Tibial nerve (tissue), 4 donors: ENCODE results near the gene ZBTB20. TPM values are rescaled to one million over a fixed set of nuclear protein-coding genes. Genes with fewer than 3 reads are reported as not detected.

Experiments
- DNase-seq, 2 donors: peaks; one replicate each; pipeline ENCODE4 v3.0.0-alpha.2; 2019; ENCODE audit warnings: low spot score in 2 of 2
- H3K27ac ChIP-seq, 4 donors: fragments of 200-600 bp; sonication (generic) in 3 of 4; one replicate each; pipeline ENCODE4 v1.5.1; 2017 to 2019; ENCODE audit warnings: mild to moderate bottlenecking in 1 of 4
- H3K27me3 ChIP-seq, 2 donors: fragments of 200-600 bp; sonication (generic) in 1 of 2; one replicate each; pipeline versions ENCODE4 v1.5.1 to v1.6.0; 2017 to 2019
- H3K36me3 ChIP-seq, 3 donors: fragments of 200-600 bp; sonication (generic); one replicate each; pipeline ENCODE4 v1.5.1; 2018 to 2019
- H3K4me1 ChIP-seq, 4 donors: fragments of 200-600 bp; sonication (generic) in 3 of 4; one replicate each; pipeline ENCODE4 v1.5.1; 2017 to 2019
- H3K4me3 ChIP-seq, 4 donors: fragments of 200-600 bp; sonication (generic) in 3 of 4; one replicate each; pipeline ENCODE4 v1.5.1; 2017 to 2019; ENCODE audit warnings: mild to moderate bottlenecking in 1 of 4, moderate library complexity in 1 of 4
- H3K9me3 ChIP-seq, 4 donors: fragments of 200-600 bp; sonication (generic) in 3 of 4; one replicate each; pipeline ENCODE4 v1.5.1; 2017 to 2019
- EP300 ChIP-seq, 2 donors: sonication (generic); formaldehyde crosslinking; IDR thresholded peaks; one replicate each; pipeline ENCODE4 v1.6.1; 2017; ENCODE audit warnings: antibody characterized with exemption in 2 of 2, mild to moderate bottlenecking in 1 of 2
- POLR2A ChIP-seq, 2 donors: fragments of 450-650 bp; IDR thresholded peaks; one replicate each; pipeline ENCODE4 v1.6.1; 2017; ENCODE audit warnings: antibody characterized with exemption in 2 of 2, mild to moderate bottlenecking in 2 of 2, moderate library complexity in 2 of 2
- WGBS, 2 donors: methylation state at CpG; one replicate each; pipeline ENCODE4 v1.1.5; 2018; 5-methylcytosine and 5-hydroxymethylcytosine counted together
- total RNA-seq, 4 donors: library from RNA; depleted of rRNA; stranded (reverse); fragments of >200 nt; gene quantifications; one replicate each; pipeline ENCODE4 v1.1.0, GENCODE V29; 2016
- TF ChIP-seq, protein P1 (sequence below), 5 experiments: fragments of 200-600 bp in 3 of 5; fragments of 450-650 bp in 2 of 5; sonication (generic) in 3 of 5; IDR thresholded peaks; one replicate each; pipeline ENCODE4 v1.5.1; 2016 to 2019; ENCODE audit warnings: antibody characterized with exemption in 5 of 5, mild to moderate bottlenecking in 3 of 5, moderate library complexity in 2 of 5

ZBTB20 gene
- total RNA-seq, 4 donors from 2014 or later = 63.3 to 127 (median 102) TPM

DNA sequence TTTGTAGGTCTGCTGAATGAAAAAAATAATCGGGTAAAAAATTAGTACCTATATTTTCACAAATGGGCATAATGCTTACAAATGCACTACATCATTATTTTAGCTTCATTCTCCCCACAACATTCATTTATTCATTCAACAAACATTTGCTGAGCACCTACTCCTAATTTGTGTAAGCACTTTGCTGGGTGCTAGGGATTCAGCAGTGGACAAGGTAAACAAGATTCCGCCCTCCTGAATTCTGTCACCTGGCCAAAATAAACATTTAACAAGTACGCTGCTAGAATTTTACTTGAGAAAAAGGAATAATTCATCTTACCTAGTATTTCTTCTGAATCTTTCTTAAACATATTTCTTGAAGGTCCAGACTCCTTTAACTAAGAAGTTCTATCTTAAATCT lies 781.2 kb downstream of the ZBTB20 start:
- Histone ChIP-seq H3K4me3 (no peak overlapping the region), H3K4me1 (peaks cover 0 to 42% (median 14%) of the 10 kb centered on the region in 4 donors), H3K36me3 (no peaks in the 10 kb centered on the region), H3K9me3 (no peaks in the 10 kb centered on the region), H3K27ac (peak overlapping the region in 1 of 4 donors; percentile 78), H3K27me3 (no peaks in the 10 kb centered on the region)
- TF ChIP-seq EP300 (IDR thresholded peaks at IDR 0.05) = no peak
- TF ChIP-seq, protein P1, sequence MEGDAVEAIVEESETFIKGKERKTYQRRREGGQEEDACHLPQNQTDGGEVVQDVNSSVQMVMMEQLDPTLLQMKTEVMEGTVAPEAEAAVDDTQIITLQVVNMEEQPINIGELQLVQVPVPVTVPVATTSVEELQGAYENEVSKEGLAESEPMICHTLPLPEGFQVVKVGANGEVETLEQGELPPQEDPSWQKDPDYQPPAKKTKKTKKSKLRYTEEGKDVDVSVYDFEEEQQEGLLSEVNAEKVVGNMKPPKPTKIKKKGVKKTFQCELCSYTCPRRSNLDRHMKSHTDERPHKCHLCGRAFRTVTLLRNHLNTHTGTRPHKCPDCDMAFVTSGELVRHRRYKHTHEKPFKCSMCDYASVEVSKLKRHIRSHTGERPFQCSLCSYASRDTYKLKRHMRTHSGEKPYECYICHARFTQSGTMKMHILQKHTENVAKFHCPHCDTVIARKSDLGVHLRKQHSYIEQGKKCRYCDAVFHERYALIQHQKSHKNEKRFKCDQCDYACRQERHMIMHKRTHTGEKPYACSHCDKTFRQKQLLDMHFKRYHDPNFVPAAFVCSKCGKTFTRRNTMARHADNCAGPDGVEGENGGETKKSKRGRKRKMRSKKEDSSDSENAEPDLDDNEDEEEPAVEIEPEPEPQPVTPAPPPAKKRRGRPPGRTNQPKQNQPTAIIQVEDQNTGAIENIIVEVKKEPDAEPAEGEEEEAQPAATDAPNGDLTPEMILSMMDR (IDR thresholded peaks at IDR 0.05) = no peak
- no peak for TF ChIP-seq POLR2A (IDR thresholded peaks at IDR 0.05)
- 73 to 76% methylated on average over 3 of the region's 3 CpGs for WGBS, 2 donors
- DNase-seq = no peak

DNA sequence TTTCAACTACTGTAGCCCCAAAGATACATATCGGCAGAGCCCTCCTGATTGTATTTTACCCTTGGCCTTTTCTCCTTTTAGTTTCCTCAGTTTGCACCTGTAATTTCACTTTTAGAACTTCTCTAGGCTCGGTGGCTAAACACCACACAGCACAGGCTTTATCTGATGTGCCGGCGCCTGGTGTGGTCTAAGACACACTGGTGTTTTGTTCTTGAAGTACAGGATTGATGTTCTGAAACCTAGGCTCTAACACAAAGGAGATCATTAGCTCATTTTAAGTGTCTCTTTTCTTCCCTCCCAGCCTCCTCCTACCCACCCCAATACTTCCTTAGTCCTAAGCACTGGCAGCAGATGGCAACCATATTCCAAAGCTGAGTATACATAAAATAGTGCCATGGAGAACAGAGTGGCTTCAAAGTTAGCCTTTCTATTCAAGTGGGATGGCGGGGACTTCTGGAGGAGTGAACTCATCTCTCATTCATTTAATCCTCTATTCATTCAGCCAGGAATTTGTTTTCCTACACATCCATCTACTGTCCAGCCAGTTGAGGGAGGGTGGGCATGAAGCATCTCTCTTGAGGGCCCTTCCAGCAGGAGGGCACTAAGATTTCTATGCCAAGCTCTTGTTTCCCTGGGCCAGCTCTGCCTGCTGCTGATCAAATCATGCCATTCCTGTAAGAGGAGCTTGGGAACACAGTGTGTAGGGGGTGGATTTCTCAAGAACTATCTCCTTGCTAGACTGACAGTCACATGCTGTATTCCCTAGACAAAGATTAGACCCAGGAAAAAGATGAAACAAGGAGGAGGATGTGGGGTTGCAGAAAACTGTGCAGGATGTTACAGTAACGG lies 782.1 kb downstream of the ZBTB20 start:
- H3K27ac ChIP-seq = peak overlapping the region in 2 of 4 donors; percentile 68 to 78
- H3K36me3 ChIP-seq = no peaks in the 10 kb centered on the region
- no peak overlapping the region for H3K4me3 ChIP-seq
- no peak for DNase-seq
- 60 to 61% methylated on average over 6 of the region's 6 CpGs for WGBS, 2 donors
- H3K9me3 ChIP-seq = no peaks in the 10 kb centered on the region
- peak in 1 of 2 donors; percentile 9 for TF ChIP-seq EP300 (IDR thresholded peaks at IDR 0.05)
- TF ChIP-seq POLR2A (IDR thresholded peaks at IDR 0.05) = no peak
- no peaks in the 10 kb centered on the region for H3K27me3 ChIP-seq
- H3K4me1 ChIP-seq = peaks cover 0 to 42% (median 14%) of the 10 kb centered on the region in 4 donors

DNA sequence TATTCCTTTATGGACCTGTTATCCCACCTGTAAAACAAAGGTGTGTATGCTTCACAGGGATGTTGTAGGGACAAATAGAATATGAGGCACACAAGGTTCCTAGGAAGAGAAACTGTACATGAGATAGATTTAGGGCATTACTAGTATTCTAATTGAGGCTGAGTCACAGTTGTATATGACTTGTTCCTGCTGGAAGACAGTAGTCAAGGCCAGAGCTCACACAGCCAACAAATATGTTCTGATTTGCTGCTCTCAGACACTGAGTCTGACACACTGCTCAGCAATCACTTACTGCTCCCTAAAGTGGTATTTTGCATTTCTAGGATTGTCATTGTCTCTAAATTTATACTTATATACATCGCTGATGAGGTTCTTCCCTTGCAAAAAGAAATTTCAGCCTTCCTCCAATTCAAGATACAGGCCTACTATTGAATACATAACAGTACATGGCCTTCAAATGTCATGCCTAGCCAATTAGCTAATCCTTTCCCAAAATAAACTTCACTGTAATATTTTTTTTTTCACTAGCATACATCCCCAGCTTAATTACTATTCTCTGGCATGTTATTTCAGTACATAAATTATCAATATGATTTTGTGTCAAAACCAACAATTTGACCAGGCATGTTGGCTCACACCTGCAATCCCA lies 783.4 kb downstream of the ZBTB20 start:
- H3K27me3 ChIP-seq = no peaks in the 10 kb centered on the region
- WGBS, 2 donors = 55 to 60% methylated on average over 1 of the region's 1 CpG
- peak overlapping the region; percentile 14 to 78 (median 42) for H3K27ac ChIP-seq
- no peak overlapping the region for H3K4me3 ChIP-seq
- no peaks in the 10 kb centered on the region for H3K9me3 ChIP-seq
- DNase-seq = no peak
- TF ChIP-seq, protein P1 (IDR thresholded peaks at IDR 0.05) = no peak
- no peak for TF ChIP-seq POLR2A (IDR thresholded peaks at IDR 0.05)
- no peak for TF ChIP-seq EP300 (IDR thresholded peaks at IDR 0.05)
- no peaks in the 10 kb centered on the region for H3K36me3 ChIP-seq
- H3K4me1 ChIP-seq = peaks cover 0 to 42% (median 14%) of the 10 kb centered on the region in 4 donors

DNA sequence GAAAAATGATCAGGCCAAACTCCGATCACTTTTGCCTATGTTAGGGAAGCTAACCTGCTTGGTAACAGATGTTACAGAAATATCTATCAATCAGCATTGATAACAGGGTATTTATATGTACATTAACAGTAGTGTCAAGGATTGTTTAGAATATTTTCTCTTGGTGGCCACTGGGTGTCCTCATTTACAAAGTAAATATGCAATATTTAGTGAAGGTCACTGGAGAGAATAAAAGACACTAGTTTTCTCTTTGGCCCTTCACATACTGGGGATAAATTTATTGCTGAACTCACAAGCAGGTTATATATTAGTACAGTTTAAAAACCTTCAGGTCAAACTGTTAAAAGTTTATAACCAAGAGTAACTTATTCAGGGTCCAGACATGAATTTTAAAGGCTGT lies 784.3 kb downstream of the ZBTB20 start:
- peak overlapping the region in 3 of 4 donors; percentile 15 to 78 (median 68) for H3K27ac ChIP-seq
- peaks cover 0 to 48% (median 14%) of the 10 kb centered on the region in 4 donors for H3K4me1 ChIP-seq
- TF ChIP-seq, protein P1 (IDR thresholded peaks at IDR 0.05) = peak; percentile 25 to 60 (median 46)
- TF ChIP-seq POLR2A (IDR thresholded peaks at IDR 0.05) = no peak
- TF ChIP-seq EP300 (IDR thresholded peaks at IDR 0.05) = no peak
- 84% methylated on average over 1 of the region's 1 CpG for WGBS, 2 donors
- no peak overlapping the region for H3K4me3 ChIP-seq
- H3K9me3 ChIP-seq = no peaks in the 10 kb centered on the region
- H3K36me3 ChIP-seq = no peaks in the 10 kb centered on the region
- H3K27me3 ChIP-seq = no peaks in the 10 kb centered on the region
- no peak for DNase-seq

DNA sequence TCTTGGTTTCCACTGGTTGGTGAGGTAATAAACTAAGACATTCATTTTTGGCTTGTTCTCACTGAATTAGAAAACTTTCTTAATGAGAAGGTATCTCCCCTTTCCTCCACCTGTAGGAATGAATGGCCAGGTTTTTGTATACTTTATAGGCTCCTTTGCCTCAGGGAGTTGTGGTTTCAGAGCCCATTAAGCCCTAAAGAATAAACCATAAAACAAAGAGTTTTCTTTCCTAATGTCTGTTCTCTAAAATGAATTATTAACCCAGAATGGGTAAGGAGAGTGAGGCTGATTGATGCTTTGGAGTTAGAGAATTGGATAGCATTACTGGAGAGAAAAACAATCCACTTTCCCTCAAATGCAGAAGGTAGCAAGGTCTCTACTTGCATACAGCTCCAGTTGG lies 785.7 kb downstream of the ZBTB20 start:
- TF ChIP-seq EP300 (IDR thresholded peaks at IDR 0.05) (no peak), POLR2A (IDR thresholded peaks at IDR 0.05) (no peak)
- TF ChIP-seq, protein P1 (IDR thresholded peaks at IDR 0.05) = no peak
- no peak overlapping the region for H3K27ac ChIP-seq
- peaks cover 0 to 44% (median 14%) of the 10 kb centered on the region in 4 donors for H3K4me1 ChIP-seq
- no peak for DNase-seq
- H3K9me3 ChIP-seq = no peaks in the 10 kb centered on the region
- no peaks in the 10 kb centered on the region for H3K27me3 ChIP-seq
- H3K36me3 ChIP-seq = no peaks in the 10 kb centered on the region
- no peak overlapping the region for H3K4me3 ChIP-seq
